Measurements from ENCODE around the gene PFKFB3. TPM values are rescaled to one million over a fixed set of nuclear protein-coding genes. Genes with fewer than 3 reads are reported as not detected.
"Not testable (repeated sequence)": the region's sequence is repeated elsewhere in the genome, so short reads cannot be mapped to it uniquely, and the experiment has no call there.

Gene PFKFB3
- total RNA-seq, 1 donor from 2014 or later, result 37.9 TPM

DNA sequence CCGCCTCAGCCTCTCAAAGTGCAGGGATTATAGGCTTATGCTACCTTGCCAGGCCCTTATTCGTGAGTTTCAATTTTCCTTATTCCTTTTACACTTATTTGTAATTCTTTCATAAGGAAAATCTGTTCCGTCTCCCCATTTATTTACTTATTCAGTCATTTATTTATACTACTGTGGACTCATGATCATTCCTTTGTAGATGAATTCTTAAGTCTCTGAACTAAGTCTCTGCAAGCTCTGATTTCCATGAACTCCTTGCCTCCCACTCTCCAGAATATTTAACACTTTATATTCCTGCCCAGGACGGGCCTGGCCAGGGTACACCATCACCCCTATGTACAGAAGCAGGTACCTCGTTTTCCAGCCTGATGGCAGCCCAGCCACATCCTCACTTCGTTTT lies 39.4 kb downstream of the PFKFB3 start:
- no peak for DNase-seq (ENCODE audit: extremely low spot score, unreplicated experiment)
- peaks cover 1% of the 10 kb centered on the region for H3K36me3 Mint-ChIP-seq (ENCODE audit: unreplicated experiment)
- H3K27ac Mint-ChIP-seq (ENCODE audit: unreplicated experiment), result no peak overlapping the region
- TF ChIP-seq, protein P1, sequence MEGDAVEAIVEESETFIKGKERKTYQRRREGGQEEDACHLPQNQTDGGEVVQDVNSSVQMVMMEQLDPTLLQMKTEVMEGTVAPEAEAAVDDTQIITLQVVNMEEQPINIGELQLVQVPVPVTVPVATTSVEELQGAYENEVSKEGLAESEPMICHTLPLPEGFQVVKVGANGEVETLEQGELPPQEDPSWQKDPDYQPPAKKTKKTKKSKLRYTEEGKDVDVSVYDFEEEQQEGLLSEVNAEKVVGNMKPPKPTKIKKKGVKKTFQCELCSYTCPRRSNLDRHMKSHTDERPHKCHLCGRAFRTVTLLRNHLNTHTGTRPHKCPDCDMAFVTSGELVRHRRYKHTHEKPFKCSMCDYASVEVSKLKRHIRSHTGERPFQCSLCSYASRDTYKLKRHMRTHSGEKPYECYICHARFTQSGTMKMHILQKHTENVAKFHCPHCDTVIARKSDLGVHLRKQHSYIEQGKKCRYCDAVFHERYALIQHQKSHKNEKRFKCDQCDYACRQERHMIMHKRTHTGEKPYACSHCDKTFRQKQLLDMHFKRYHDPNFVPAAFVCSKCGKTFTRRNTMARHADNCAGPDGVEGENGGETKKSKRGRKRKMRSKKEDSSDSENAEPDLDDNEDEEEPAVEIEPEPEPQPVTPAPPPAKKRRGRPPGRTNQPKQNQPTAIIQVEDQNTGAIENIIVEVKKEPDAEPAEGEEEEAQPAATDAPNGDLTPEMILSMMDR (IDR thresholded peaks at IDR 0.05), result no peak
- H3K9me3 Mint-ChIP-seq (ENCODE audit: unreplicated experiment), result no peaks in the 10 kb centered on the region
- H3K4me3 Mint-ChIP-seq (ENCODE audit: unreplicated experiment), result no peak overlapping the region
- peaks cover 37% of the 10 kb centered on the region for H3K4me1 Mint-ChIP-seq (ENCODE audit: unreplicated experiment)
- H3K27me3 Mint-ChIP-seq (ENCODE audit: unreplicated experiment), result no peaks in the 10 kb centered on the region

DNA sequence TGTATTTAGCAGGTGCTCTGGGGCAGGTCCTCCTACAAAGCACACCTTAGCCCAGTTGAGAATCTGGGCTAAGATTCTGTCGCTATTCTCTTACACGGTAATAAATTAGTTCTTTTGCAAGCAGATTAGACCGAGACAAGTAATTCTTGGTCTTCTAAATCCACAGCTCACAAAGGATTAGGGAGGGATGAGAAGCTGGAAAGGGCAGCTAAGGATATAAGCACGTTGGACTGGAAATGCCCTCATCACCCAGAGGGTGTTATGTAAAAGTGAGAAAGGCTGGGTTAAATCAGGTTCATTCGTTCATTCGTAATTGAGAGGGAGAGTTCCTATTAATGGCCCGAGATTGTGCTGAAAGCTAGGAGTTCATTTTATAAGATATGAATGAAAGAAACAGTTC lies 41.8 kb downstream of the PFKFB3 start:
- Mint-ChIP-seq H3K27me3 (ENCODE audit: unreplicated experiment) (no peaks in the 10 kb centered on the region), H3K4me3 (ENCODE audit: unreplicated experiment) (no peak overlapping the region), H3K9me3 (ENCODE audit: unreplicated experiment) (no peaks in the 10 kb centered on the region), H3K27ac (ENCODE audit: unreplicated experiment) (no peak overlapping the region), H3K36me3 (ENCODE audit: unreplicated experiment) (no peaks in the 10 kb centered on the region), H3K4me1 (ENCODE audit: unreplicated experiment) (peaks cover 27% of the 10 kb centered on the region)
- TF ChIP-seq, protein P1 (IDR thresholded peaks at IDR 0.05), result no peak
- no peak for DNase-seq (ENCODE audit: extremely low spot score, unreplicated experiment)

DNA sequence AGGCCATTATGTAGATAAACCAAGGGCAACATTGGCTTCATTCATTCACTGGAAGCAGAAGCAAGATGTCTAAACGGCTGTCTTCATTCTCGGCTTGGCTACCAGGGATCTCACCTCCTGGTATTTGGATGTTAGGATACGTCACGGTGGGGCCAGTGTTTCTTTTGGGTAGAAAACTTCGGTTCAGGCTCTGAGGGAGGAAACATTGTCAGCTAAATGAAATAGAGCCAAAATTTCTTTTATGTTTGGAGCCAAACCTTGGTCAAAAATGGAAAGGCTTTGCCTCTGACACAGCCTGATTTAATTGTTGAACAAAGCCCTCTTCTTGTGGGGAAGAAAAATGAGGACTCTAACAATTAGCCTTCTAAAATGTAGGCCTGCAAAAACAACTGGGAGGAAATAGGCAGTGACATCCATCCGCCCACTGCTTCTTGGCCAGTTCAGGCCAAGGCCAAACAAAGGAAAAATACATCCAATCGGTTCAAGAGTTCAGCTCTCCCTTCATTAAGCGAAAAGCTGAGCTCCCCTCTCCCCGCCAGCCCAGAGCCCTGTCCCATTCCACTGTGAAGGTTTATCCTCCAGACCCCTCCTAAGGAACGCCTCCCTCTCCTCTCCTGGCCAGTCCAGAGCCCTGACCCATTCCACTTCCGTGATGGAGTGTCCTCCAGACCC lies 44.4 kb downstream of the PFKFB3 start:
- H3K27ac Mint-ChIP-seq (ENCODE audit: unreplicated experiment), result no peak overlapping the region
- no peaks in the 10 kb centered on the region for H3K9me3 Mint-ChIP-seq (ENCODE audit: unreplicated experiment)
- no peak for DNase-seq (ENCODE audit: extremely low spot score, unreplicated experiment)

DNA sequence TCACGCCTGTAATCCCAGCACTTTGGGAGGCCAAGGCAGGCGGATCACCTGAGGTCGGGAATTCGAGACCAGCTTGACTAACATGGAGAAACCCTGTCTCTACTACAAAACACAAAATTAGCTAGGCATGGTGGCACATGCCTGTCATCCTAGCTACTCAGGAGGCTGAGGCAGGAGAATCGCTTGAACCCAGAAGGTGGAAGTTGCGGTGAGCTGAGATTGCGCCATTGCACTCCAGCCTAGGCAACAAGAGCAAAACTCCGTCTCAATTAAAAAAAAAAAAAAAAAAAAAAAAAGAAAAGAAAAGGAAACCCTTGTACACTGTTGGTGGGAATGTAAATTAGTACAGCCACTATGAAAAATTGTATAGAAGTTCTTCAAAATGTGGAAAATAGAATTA lies 46.2 kb downstream of the PFKFB3 start:
- not testable (repeated sequence) for H3K9me3 Mint-ChIP-seq (ENCODE audit: unreplicated experiment); DNase-seq (ENCODE audit: extremely low spot score, unreplicated experiment); H3K4me3 Mint-ChIP-seq (ENCODE audit: unreplicated experiment); H3K27ac Mint-ChIP-seq (ENCODE audit: unreplicated experiment); H3K4me1 Mint-ChIP-seq (ENCODE audit: unreplicated experiment); H3K36me3 Mint-ChIP-seq (ENCODE audit: unreplicated experiment); H3K27me3 Mint-ChIP-seq (ENCODE audit: unreplicated experiment)

More for the DNA sequence above, 44.4 kb downstream of the PFKFB3 start:
- Mint-ChIP-seq H3K36me3 (ENCODE audit: unreplicated experiment) (no peaks in the 10 kb centered on the region), H3K4me1 (ENCODE audit: unreplicated experiment) (peaks cover 2% of the 10 kb centered on the region), H3K27me3 (ENCODE audit: unreplicated experiment) (no peaks in the 10 kb centered on the region), H3K4me3 (ENCODE audit: unreplicated experiment) (no peak overlapping the region)
- TF ChIP-seq, protein P1 (IDR thresholded peaks at IDR 0.05), result no peak

DNA sequence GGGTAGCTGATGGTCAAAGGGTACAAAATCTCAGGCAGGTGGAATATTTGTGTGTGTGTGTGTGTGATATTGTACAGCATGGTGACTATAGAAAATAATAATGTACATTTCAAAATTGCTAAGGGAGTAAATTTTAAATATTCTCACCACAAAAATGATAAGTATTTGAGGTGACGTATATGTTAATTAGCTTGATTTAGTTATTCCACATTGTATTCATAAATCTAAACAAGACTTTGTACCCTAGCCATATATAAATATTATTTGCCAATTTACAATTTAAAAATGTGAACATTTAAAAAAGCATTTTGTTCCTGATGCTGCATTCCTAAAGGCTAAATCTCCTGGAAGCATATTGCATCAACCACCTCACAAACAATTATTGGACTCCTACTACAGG lies 47.0 kb downstream of the PFKFB3 start:
- no peak for DNase-seq (ENCODE audit: extremely low spot score, unreplicated experiment)
- TF ChIP-seq, protein P1 (IDR thresholded peaks at IDR 0.05), result no peak
- Mint-ChIP-seq H3K27me3 (ENCODE audit: unreplicated experiment) (no peaks in the 10 kb centered on the region), H3K27ac (ENCODE audit: unreplicated experiment) (no peak overlapping the region), H3K4me1 (ENCODE audit: unreplicated experiment) (no peaks in the 10 kb centered on the region), H3K9me3 (ENCODE audit: unreplicated experiment) (no peaks in the 10 kb centered on the region), H3K4me3 (ENCODE audit: unreplicated experiment) (no peak overlapping the region), H3K36me3 (ENCODE audit: unreplicated experiment) (no peaks in the 10 kb centered on the region)
